Fibroblast of lung (primary cell): ENCODE data around the gene TEX44. TPM values are rescaled to one million over a fixed set of nuclear protein-coding genes. Genes with fewer than 3 reads are reported as not detected.

Source experiments
- DNase-seq, 2 donors: peaks; one replicate each; pipeline versions ENCODE4 v3.0.0 to v3.0.0-alpha.2; 2010; ENCODE audit warnings: low read depth in 2 of 2
- H2AFZ ChIP-seq: 2 replicates; pipeline ENCODE4 v1.5.1; 2012; ENCODE audit warnings: low read length, control low read depth, inconsistent platforms
- H3K27ac ChIP-seq: 2 replicates; pipeline ENCODE4 v1.5.1; 2011; ENCODE audit warnings: low read length, control low read depth; ENCODE audit not compliant: insufficient read depth
- H3K27me3 ChIP-seq: 2 replicates; pipeline ENCODE4 v1.5.1; 2011; ENCODE audit warnings: mild to moderate bottlenecking, low read length; ENCODE audit not compliant: control insufficient read depth, insufficient read depth
- H3K36me3 ChIP-seq: 2 replicates; pipeline ENCODE4 v1.5.1; 2011; ENCODE audit warnings: low read length; ENCODE audit not compliant: control insufficient read depth, insufficient read depth
- H3K4me1 ChIP-seq: 2 replicates; pipeline ENCODE4 v1.5.1; 2011; ENCODE audit warnings: low read length; ENCODE audit not compliant: control insufficient read depth, insufficient read depth; ENCODE audit errors: extremely low read depth
- H3K4me2 ChIP-seq: 2 replicates; pipeline ENCODE4 v1.5.1; 2011; ENCODE audit warnings: low read length, control low read depth; ENCODE audit not compliant: insufficient read depth; ENCODE audit errors: extremely low read depth
- H3K4me3 ChIP-seq, 4 experiments: fragments of 200-600 bp in 1 of 4; sonication (generic) in 1 of 4; replicated peaks in 1 of 4; 2 replicates each; pipeline ENCODE4 v1.5.1; 2011 to 2016; ENCODE audit warnings: low read length in 4 of 4, low read depth in 3 of 4, mild to moderate bottlenecking in 3 of 4, control low read depth in 2 of 4, inconsistent platforms in 1 of 4, mixed read lengths in 1 of 4; ENCODE audit not compliant: insufficient read depth in 1 of 4; ENCODE audit errors: control extremely low read depth in 1 of 4
- H3K79me2 ChIP-seq: 2 replicates; pipeline ENCODE4 v1.5.1; 2012; ENCODE audit warnings: mild to moderate bottlenecking, low read length, inconsistent platforms; ENCODE audit not compliant: control insufficient read depth, insufficient read depth
- H3K9ac ChIP-seq: 2 replicates; pipeline ENCODE4 v1.5.1; 2011; ENCODE audit warnings: mild to moderate bottlenecking, low read length, control low read depth; ENCODE audit not compliant: insufficient read depth
- H3K9me3 ChIP-seq: 2 replicates; pipeline ENCODE4 v1.5.1; 2012; ENCODE audit warnings: low read depth, low read length; ENCODE audit not compliant: control insufficient read depth, insufficient read depth
- H4K20me1 ChIP-seq: 2 replicates; pipeline ENCODE4 v1.5.1; 2011; ENCODE audit warnings: low read length; ENCODE audit not compliant: control insufficient read depth, insufficient read depth; ENCODE audit errors: extremely low read depth
- CTCF ChIP-seq, 2 donors: IDR thresholded peaks in 1 of 2; conservative IDR thresholded peaks in 1 of 2; 1 replicate in 1 of 2; 2 replicates in 1 of 2; pipeline ENCODE4 v1.5.1; 2011 to 2012; ENCODE audit warnings: low read length in 2 of 2, control low read depth in 1 of 2, inconsistent platforms in 1 of 2, low read depth in 1 of 2, mild to moderate bottlenecking in 1 of 2
- EZH2 ChIP-seq: IDR thresholded peaks from 2 replicates; pipeline ENCODE4 v1.5.1; 2012; ENCODE audit warnings: low read length, control low read depth, mild to moderate bottlenecking; ENCODE audit errors: missing control alignments
- polyA plus RNA-seq, 2 donors: library from polyadenylated mRNA; depleted of rRNA in 1 of 2; stranded (reverse) in 1 of 2; unstranded in 1 of 2; fragments of >200 nt; gene quantifications; 2 replicates each; pipeline ENCODE4 v1.2.1, GENCODE V29; 2011 to 2012; ENCODE audit warnings: missing spikeins in 1 of 2
- total RNA-seq: library from RNA; depleted of rRNA; stranded (reverse); fragments of >200 nt; gene quantifications from 2 replicates; pipeline ENCODE4 v1.2.1, GENCODE V29; 2014

Gene TEX44
- total and polyA plus RNA-seq, 2 donors (not counting 1 experiment from before 2014, with no cell fraction given), result not detected

DNA sequence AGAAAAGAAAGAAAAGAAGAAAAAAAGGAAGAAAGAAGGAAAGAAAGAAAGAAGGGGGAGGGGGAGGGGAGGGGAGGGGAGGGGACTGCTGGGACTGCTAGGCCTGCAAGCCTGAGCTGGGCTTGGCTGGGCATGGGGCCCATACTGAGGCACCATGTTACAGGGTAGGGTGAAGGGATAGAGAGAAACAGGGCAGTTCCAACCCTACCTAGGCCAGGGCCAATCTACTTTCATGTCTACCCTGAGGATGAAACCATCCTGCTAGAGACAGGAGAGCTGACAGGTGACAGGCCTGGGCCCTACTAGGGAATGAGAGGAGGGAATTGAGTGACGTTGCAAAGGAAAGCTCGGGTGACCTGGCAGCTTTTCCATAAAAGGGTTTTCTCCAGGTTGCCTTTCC is 41.7 kb downstream of the TEX44 start:
- H3K4me1 ChIP-seq, result peaks cover 15% of the 10 kb centered on the region
- H3K9ac ChIP-seq, result no peak overlapping the region
- H2AFZ ChIP-seq, result no peak overlapping the region
- no peak for DNase-seq
- no peak overlapping the region for H3K4me3 ChIP-seq
- H3K9me3 ChIP-seq, result no peaks in the 10 kb centered on the region
- H3K27me3 ChIP-seq, result no peaks in the 10 kb centered on the region
- H3K4me2 ChIP-seq, result no peak overlapping the region
- no peaks in the 10 kb centered on the region for H4K20me1 ChIP-seq
- no peaks in the 10 kb centered on the region for H3K79me2 ChIP-seq
- H3K27ac ChIP-seq, result peak overlapping the region; percentile 30
- TF ChIP-seq CTCF (conservative IDR thresholded peaks at IDR 0.05 in 1 of 2, IDR thresholded peaks at IDR 0.05 in 1 of 2; ENCODE audit: low read depth in 1 of 2, low read length in 2 of 2), result no peak
- TF ChIP-seq EZH2, result no peak
- H3K36me3 ChIP-seq, result no peaks in the 10 kb centered on the region

DNA sequence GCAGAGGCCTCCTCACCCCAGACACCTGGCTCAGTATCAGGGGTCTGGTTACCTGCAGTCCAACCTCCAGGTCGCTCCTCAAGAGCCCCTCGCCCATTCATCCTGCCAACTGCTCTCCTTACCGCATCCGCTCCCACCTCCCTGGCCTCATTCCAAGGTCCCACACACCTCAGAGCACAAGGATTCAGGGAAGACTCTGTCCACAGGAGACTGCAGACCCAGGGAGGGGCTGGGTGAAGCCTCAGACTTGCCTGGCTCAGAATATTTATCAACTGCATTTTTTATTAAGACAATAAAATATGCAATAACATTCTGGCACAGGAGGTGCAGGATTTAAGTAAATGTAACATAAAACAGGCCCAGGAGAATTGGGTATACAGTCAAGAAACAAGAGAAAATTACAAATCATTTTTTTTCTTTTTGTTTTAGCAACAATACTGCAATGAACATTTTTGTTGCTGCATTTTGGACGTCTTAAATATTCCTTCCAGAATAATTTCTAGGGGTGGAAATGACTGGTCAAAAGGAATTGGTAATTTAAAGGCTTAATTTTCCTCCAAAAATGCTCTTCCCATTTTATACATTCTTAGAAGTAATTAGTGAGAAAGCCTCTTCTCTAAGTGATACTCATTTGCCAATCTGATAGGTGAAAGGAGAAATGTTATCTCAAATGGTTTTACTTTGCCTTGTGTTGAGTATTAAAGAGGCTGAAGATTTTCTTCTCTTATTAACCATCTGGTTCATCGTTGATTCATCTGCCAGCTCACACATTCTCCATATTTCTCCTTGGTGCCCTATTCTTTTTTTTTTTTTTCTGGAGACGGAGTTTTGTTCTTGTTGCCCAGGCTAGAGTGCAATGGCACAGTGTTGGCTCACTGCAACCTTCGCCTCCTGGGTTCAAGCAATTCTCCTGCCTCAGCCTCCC is 42.5 kb downstream of the TEX44 start:
- no peak overlapping the region for H3K4me2 ChIP-seq
- no peaks in the 10 kb centered on the region for H3K27me3 ChIP-seq
- H3K36me3 ChIP-seq, result no peaks in the 10 kb centered on the region
- TF ChIP-seq CTCF (conservative IDR thresholded peaks at IDR 0.05 in 1 of 2, IDR thresholded peaks at IDR 0.05 in 1 of 2; ENCODE audit: low read depth in 1 of 2, low read length in 2 of 2) (no peak), EZH2 (no peak)
- DNase-seq, result peak in 1 of 2 donors; percentile 48
- no peak overlapping the region for H2AFZ ChIP-seq
- H3K4me3 ChIP-seq, result no peak overlapping the region
- peaks cover 15% of the 10 kb centered on the region for H3K4me1 ChIP-seq
- no peaks in the 10 kb centered on the region for H4K20me1 ChIP-seq
- H3K9me3 ChIP-seq, result no peaks in the 10 kb centered on the region
- H3K27ac ChIP-seq, result peak overlapping the region; percentile 30
- H3K79me2 ChIP-seq, result no peaks in the 10 kb centered on the region
- no peak overlapping the region for H3K9ac ChIP-seq

DNA sequence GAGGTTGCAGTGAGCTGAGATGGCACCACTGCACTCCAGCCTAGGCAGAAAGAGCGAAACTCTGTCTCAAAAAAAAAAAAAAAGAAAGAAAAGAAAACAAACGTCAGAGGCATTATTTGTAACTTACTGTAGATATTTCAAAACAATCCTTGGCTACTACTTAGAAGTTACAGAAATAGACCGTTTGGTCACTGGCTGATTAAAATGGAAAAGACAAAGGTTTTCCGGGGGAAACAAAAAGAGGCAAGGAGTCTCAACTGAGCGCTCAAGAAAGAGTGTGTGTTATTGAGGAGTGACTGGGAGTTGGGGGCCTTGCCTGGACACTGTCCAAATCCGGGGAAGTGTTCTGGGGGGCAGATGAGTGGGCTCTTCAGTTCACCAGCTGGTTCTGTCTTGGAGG is 47.6 kb downstream of the TEX44 start:
- peak overlapping the region; percentile 5 for H3K9ac ChIP-seq

More for the DNA sequence above, 47.6 kb downstream of the TEX44 start:
- no peaks in the 10 kb centered on the region for H3K9me3 ChIP-seq
- H3K79me2 ChIP-seq, result no peaks in the 10 kb centered on the region
- DNase-seq, result peak in 1 of 2 donors; percentile 66
- H3K4me3 ChIP-seq, result no peak overlapping the region
- H3K4me2 ChIP-seq, result no peak overlapping the region
- no peaks in the 10 kb centered on the region for H3K36me3 ChIP-seq
- H2AFZ ChIP-seq, result peak overlapping the region; percentile 6
- no peaks in the 10 kb centered on the region for H4K20me1 ChIP-seq
- peaks cover 17% of the 10 kb centered on the region for H3K4me1 ChIP-seq
- H3K27ac ChIP-seq, result peak overlapping the region; percentile 54
- no peaks in the 10 kb centered on the region for H3K27me3 ChIP-seq
- TF ChIP-seq CTCF (conservative IDR thresholded peaks at IDR 0.05 in 1 of 2, IDR thresholded peaks at IDR 0.05 in 1 of 2; ENCODE audit: low read depth in 1 of 2, low read length in 2 of 2) (no peak), EZH2 (no peak)
